ENCODE data around the gene LHFPL3.

LHFPL3 gene

GRCh38 chr7:104363355-104363754 is 35.0 kb downstream of the LHFPL3 start:
- TF ChIP-seq, protein P1, sequence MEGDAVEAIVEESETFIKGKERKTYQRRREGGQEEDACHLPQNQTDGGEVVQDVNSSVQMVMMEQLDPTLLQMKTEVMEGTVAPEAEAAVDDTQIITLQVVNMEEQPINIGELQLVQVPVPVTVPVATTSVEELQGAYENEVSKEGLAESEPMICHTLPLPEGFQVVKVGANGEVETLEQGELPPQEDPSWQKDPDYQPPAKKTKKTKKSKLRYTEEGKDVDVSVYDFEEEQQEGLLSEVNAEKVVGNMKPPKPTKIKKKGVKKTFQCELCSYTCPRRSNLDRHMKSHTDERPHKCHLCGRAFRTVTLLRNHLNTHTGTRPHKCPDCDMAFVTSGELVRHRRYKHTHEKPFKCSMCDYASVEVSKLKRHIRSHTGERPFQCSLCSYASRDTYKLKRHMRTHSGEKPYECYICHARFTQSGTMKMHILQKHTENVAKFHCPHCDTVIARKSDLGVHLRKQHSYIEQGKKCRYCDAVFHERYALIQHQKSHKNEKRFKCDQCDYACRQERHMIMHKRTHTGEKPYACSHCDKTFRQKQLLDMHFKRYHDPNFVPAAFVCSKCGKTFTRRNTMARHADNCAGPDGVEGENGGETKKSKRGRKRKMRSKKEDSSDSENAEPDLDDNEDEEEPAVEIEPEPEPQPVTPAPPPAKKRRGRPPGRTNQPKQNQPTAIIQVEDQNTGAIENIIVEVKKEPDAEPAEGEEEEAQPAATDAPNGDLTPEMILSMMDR (IDR thresholded peaks at IDR 0.05; ENCODE audit: low read depth, low read length, missing control alignments) = no peak
- H3K4me3 ChIP-seq (ENCODE audit: low read depth, low read length) = no peak overlapping the region
- no peak for DNase-seq (ENCODE audit: low read depth)

DNA sequence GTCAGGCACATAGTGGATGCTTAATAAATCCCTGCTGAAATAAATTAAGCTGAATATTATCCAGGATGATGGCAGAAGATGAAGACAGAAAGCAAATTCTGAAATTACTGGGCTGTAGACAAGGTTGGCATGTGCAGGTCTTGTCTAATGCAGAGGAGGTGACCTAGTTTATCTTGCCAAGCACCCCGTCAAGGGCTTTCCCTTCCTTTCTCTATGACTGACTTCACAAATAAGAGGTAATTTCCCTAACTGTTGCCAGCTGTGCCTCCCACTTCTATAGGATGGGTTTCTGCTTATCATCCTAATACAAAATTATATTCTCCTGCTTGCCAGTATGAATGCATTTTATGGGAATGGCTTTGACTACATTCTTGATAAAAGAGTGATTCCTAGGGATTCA is 38.0 kb downstream of the LHFPL3 start:
- DNase-seq (ENCODE audit: low read depth) = no peak
- TF ChIP-seq, protein P1 (IDR thresholded peaks at IDR 0.05; ENCODE audit: low read depth, low read length, missing control alignments) = no peak
- no peak overlapping the region for H3K4me3 ChIP-seq (ENCODE audit: low read depth, low read length)

DNA sequence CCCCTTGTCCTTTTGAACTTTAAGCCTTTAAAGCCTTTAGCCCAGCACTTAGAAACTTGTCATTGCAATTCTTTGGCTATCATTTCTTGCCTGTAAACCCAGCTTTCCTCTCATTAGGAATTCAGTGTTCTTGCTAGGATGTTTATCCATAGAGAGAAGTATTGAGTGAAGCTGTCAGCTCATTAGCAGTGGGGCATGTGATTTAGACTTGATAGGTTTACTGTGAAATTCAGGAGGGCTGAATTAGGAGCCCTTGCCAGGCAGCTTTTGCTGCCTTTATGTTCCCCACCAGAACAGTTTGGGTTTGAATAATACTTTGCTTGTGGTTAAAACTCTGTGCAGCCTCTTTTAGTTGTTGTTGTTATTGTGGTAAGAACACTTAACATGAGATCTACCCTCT is 39.5 kb downstream of the LHFPL3 start:
- DNase-seq (ENCODE audit: low read depth) = no peak
- H3K4me3 ChIP-seq (ENCODE audit: low read depth, low read length) = no peak overlapping the region
- TF ChIP-seq, protein P1 (IDR thresholded peaks at IDR 0.05; ENCODE audit: low read depth, low read length, missing control alignments) = no peak

DNA sequence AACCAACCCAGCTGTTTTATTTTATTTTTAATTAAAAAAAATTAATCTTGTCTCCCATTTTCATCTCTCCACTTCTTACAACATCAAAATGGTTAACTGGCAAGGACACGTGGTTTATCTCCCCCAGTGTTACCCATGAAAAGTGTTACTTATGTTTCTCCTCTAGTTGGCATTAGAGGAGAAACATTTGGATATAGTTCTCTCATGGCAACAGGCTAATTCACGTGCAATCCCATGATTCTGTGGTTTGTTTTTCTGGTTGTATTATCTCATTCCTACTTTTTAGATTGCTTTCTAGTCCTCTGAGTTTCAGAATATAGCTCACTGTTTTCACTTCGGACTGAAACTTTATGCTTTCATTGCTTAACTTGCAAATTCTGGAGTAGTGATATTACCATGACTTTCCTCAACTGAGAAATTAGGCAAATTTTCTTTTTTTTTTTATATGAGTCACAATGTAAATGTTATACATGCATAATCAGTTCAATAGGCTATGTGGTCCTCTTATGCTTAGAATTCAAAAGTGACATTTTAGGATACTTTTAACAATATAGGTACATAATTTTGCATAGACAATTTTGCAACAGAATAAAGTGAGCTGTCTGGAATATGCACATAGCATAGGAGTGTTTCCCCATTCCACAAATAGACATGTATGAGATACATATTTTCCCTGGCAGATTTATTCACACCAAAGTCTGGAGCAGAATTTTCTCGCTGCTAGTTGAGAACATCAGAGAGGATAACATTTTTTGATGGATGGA is 43.0 kb downstream of the LHFPL3 start:
- TF ChIP-seq, protein P1 (IDR thresholded peaks at IDR 0.05; ENCODE audit: low read depth, low read length, missing control alignments) = no peak
- no peak for DNase-seq (ENCODE audit: low read depth)
- no peak overlapping the region for H3K4me3 ChIP-seq (ENCODE audit: low read depth, low read length)

DNA sequence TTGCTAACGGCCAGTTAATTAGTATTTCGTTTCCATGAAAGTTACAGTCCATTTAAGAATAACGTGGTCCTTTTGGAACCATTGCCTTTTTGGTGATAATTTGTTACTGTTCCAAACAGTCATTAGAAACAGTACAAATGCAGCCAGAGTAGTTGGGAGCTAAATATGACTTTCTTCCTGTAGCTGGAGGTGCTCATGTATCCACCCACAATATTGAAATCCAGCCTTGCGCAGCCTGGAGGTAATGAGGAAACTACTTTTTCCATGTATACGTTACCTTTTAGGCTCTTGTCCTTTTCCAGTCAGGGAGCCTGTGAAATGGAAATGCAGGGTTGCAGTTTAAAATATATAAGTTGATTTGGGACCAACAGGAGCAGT is 43.6 kb downstream of the LHFPL3 start:
- no peak for DNase-seq (ENCODE audit: low read depth)
- TF ChIP-seq, protein P1 (IDR thresholded peaks at IDR 0.05; ENCODE audit: low read depth, low read length, missing control alignments) = no peak
- no peak overlapping the region for H3K4me3 ChIP-seq (ENCODE audit: low read depth, low read length)

DNA sequence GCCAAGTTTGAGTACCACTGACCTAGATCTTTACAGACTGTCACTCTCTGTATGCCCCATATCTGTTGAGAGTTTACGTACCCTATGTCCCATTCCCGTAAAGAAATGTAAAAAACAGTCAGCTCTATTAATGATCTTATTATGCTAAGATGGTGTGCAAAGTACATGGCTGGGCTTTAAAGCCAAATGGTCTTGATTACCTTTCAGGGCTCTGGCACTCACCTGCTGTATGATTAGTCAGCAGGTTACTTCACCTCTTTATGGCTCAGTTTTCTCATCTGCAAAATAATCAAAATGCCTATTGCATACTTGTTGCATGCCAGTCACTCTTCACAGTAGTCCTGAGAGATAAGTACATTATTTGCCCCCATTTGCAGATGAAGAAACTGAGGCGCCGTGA is 54.2 kb downstream of the LHFPL3 start:
- TF ChIP-seq, protein P1 (IDR thresholded peaks at IDR 0.05; ENCODE audit: low read depth, low read length, missing control alignments) = no peak
- no peak for DNase-seq (ENCODE audit: low read depth)
- H3K4me3 ChIP-seq (ENCODE audit: low read depth, low read length) = no peak overlapping the region

GRCh38 chr7:104386943-104387342 is 58.5 kb downstream of the LHFPL3 start:
- H3K4me3 ChIP-seq (ENCODE audit: low read depth, low read length) = no peak overlapping the region

More at GRCh38 chr7:104386943-104387342, 58.5 kb downstream of the LHFPL3 start:
- no peak for DNase-seq (ENCODE audit: low read depth)
- TF ChIP-seq, protein P1 (IDR thresholded peaks at IDR 0.05; ENCODE audit: low read depth, low read length, missing control alignments) = no peak

Measured in GM12864 (cell line).